ENCODE data around the gene DOCK1. TPM values are rescaled to one million over a fixed set of nuclear protein-coding genes. Genes with fewer than 3 reads are reported as not detected.

DOCK1 gene
- total RNA-seq, 1 donor from 2014 or later, result 16.8 TPM

GRCh38 chr10:127236266-127236665 is 331.0 kb downstream of the DOCK1 start:
- H3K4me3 ChIP-seq, result no peak overlapping the region
- H3K36me3 ChIP-seq, result no peaks in the 10 kb centered on the region
- no peaks in the 10 kb centered on the region for H3K27me3 ChIP-seq (ENCODE audit: low read depth)
- no peak for TF ChIP-seq CTCF (IDR thresholded peaks at IDR 0.05; ENCODE audit: borderline replicate concordance)
- intact Hi-C loops (cut with micrococcal nuclease), result no loop called here
- no peaks in the 10 kb centered on the region for H3K4me1 ChIP-seq
- no peaks in the 10 kb centered on the region for H3K9me3 ChIP-seq (replicated peaks)
- no peak for DNase-seq
- H3K27ac ChIP-seq (replicated peaks), result no peak overlapping the region

GRCh38 chr10:127242914-127243313 is 337.7 kb downstream of the DOCK1 start:
- no peak overlapping the region for H3K4me3 ChIP-seq
- no peak for TF ChIP-seq CTCF (IDR thresholded peaks at IDR 0.05; ENCODE audit: borderline replicate concordance)
- DNase-seq, result no peak

GRCh38 chr10:127243490-127244272 is 338.5 kb downstream of the DOCK1 start:
- intact Hi-C loops (cut with micrococcal nuclease), result no loop called here
- no peak overlapping the region for H3K27ac ChIP-seq (replicated peaks)
- no peak for DNase-seq

More at GRCh38 chr10:127242914-127243313, 337.7 kb downstream of the DOCK1 start:
- Histone ChIP-seq H3K27me3 (ENCODE audit: low read depth) (no peaks in the 10 kb centered on the region), H3K4me1 (no peaks in the 10 kb centered on the region), H3K27ac (replicated peaks) (no peak overlapping the region), H3K36me3 (peaks cover under 1% of the 10 kb centered on the region), H3K9me3 (replicated peaks) (no peaks in the 10 kb centered on the region)
- intact Hi-C loops (cut with micrococcal nuclease), result no loop called here

GRCh38 chr10:127245456-127245855 is 340.2 kb downstream of the DOCK1 start:
- Histone ChIP-seq H3K4me1 (no peaks in the 10 kb centered on the region), H3K27me3 (ENCODE audit: low read depth) (no peaks in the 10 kb centered on the region), H3K4me3 (no peak overlapping the region), H3K36me3 (peaks cover 19% of the 10 kb centered on the region), H3K27ac (replicated peaks) (no peak overlapping the region), H3K9me3 (replicated peaks) (no peaks in the 10 kb centered on the region)
- intact Hi-C loops (cut with micrococcal nuclease), result no loop called here
- DNase-seq, result no peak
- no peak for TF ChIP-seq CTCF (IDR thresholded peaks at IDR 0.05; ENCODE audit: borderline replicate concordance)

More at GRCh38 chr10:127243490-127244272, 338.5 kb downstream of the DOCK1 start:
- H3K9me3 ChIP-seq (replicated peaks), result no peaks in the 10 kb centered on the region
- H3K27me3 ChIP-seq (ENCODE audit: low read depth), result no peaks in the 10 kb centered on the region
- no peaks in the 10 kb centered on the region for H3K4me1 ChIP-seq
- TF ChIP-seq CTCF (IDR thresholded peaks at IDR 0.05; ENCODE audit: borderline replicate concordance), result peak; percentile 57
- no peak overlapping the region for H3K4me3 ChIP-seq
- peaks cover 9% of the 10 kb centered on the region for H3K36me3 ChIP-seq

GRCh38 chr10:127250031-127250430 is 344.8 kb downstream of the DOCK1 start:
- DNase-seq, result no peak
- intact Hi-C loops (cut with micrococcal nuclease), result no loop called here
- no peak for TF ChIP-seq CTCF (IDR thresholded peaks at IDR 0.05; ENCODE audit: borderline replicate concordance)
- Histone ChIP-seq H3K9me3 (replicated peaks) (no peaks in the 10 kb centered on the region), H3K36me3 (peaks cover 26% of the 10 kb centered on the region), H3K27me3 (ENCODE audit: low read depth) (no peaks in the 10 kb centered on the region), H3K27ac (replicated peaks) (no peak overlapping the region), H3K4me3 (no peak overlapping the region), H3K4me1 (peaks cover 7% of the 10 kb centered on the region)

All from left ventricle myocardium inferior (tissue), 1 donor.